Left forelimb (tissue), 1 donor: ENCODE measurements around the gene FGF13.

Experiments
- DNase-seq: peaks from one replicate; pipeline ENCODE4 v3.0.0-alpha.2; 2018; ENCODE audit warnings: low spot score

The FGF13 gene

GRCh38 chrX:138664016-138664415, 47.5 kb downstream of the FGF13 start:
- DNase-seq, result no peak

GRCh38 chrX:138651494-138651893, 60.0 kb downstream of the FGF13 start:
- DNase-seq, result no peak

- DNase-seq, result no peak
Observed at GRCh38 chrX:138648568-138648967, 62.9 kb downstream of the FGF13 start.

GRCh38 chrX:138638996-138639395, 72.5 kb downstream of the FGF13 start:
- DNase-seq, result no peak
